ENCODE results near the gene MYO19.
"Not testable (repeated sequence)": the region's sequence is repeated elsewhere in the genome, so short reads cannot be mapped to it uniquely, and the experiment has no call there.

The MYO19 gene

DNA sequence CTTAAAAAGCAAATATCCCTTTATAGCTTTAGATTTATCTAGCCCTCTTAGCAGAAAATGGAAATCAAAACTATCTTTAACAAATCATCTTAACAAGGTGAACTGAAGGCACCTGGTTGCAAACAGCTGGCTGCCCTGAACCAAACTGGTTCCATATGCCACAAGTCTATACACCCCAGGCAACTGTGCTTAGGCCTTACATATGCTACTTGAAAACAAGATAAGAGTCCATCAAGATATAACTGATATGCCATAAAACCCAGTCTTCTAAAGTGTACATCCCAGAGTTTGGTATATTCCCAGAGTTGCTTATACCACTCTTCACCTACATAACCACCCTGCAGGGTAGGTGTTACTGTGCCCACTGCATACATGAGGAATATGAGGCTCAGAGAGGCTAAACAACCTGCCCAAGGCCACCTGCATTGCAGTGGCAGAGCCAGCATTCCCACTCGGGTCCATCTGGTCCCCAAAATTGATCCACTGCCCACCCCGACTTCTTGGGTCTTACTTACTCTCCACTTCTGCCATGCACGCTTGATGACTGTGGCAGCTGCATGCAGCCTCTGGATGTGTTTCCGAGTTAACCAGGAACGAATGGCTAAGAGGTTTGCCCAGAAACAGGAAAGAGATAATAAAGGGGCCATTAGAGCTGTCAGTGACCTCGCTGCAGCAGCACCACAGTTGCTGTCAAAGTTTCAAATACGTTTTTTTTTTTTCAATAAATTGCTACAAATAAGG is 35.9 kb downstream of the MYO19 start:
- no peak for DNase-seq (ENCODE audit: low spot score)

GRCh38 chr17:36498155-36498554 is 36.5 kb downstream of the MYO19 start:
- DNase-seq (ENCODE audit: low spot score), result no peak

GRCh38 chr17:36496018-36496789 is 38.5 kb downstream of the MYO19 start:
- no peak for DNase-seq (ENCODE audit: low spot score)

GRCh38 chr17:36495076-36495578 is 39.5 kb downstream of the MYO19 start:
- DNase-seq (ENCODE audit: low spot score), result no peak

DNA sequence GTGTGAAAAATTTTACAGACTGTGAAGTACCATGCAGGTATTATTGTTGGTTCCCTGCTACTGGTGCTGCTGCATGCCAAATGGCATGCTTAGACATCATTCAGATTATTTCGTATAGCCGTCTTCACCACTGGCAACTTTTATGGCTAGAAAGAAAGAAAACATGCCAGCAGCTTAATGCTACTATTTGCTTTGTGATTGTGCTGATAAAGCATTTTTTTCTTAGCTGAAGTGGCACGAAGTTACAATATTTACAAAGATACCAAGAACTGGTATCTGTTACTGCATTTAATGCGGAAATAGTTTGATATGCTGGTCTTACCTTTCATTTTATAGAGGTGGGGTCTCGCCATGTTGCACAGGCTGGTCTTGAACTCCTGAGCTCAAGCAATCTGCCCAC is 40.0 kb downstream of the MYO19 start:
- no peak for DNase-seq (ENCODE audit: low spot score)

DNA sequence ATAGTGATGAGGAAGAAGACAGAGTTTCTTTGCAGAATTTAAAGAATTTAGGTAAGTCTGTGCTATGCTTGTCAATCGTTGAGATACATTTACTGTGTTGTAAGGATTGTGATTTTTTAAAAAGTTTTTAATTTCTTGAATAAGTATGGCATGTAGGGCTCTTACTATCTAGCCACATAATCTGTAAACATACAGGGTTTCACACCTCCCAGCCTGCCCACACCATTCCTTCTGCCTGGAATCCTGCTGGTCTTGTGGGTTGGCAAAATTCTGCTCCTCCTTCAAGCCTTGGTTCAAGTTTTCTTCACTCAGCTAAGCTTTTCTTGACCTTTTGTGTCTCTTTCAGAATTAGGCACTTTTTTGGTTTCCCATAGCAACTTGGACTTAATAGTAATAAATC is 40.7 kb downstream of the MYO19 start:
- no peak for DNase-seq (ENCODE audit: low spot score)

DNA sequence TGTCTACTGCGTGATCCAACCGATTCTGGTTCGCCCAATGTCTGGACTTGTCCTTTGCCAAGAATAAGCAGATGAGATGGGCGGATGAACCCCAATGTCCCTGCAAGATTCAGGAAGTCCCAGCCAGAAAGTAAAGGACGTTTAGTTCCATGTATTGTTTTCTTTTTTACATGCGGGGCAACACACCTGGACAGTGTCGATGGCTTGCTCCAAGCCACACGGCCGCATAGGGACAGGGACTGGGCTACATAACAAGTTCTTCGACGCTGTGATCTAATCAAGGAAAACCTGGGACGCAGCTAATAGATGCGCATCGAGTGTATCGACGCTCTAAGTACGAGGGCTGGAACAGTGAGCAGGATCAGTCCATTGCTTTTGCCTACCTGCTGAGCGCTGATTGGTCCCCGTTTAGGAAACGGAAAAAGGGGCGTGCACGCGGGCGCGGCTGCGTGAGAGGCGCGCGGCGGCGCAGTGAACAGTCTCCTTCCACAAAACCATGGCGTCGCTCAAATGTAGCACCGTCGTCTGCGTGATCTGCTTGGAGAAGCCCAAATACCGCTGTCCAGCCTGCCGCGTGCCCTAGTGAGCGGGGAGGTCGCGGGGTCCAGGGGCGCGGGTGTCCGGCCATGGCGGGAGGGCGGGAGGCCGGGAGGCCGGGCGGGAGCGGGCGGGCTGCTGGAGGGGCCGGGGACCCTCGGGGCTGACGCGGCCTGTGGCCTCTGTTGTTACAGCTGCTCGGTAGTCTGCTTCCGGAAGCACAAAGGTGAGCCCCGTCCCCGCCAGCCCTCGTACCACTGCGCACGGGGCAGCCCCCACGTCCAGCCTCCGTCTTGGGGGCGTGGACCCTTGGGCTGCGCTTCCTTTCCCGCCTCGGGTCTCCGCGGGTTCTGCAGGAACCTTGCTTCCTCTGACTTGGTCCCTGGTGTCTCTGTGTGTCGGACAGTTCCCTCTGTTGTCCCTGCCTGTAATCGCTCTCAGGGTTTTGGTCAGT is 48.2 kb downstream of the MYO19 start, which contains the start of gene ZNHIT3:
ZNHIT3 (plus strand) TSS at position 478 of the 991 bp plus-strand sequence; CDS start at position 497, 19 bp downstream.
- peak; percentile 95 for DNase-seq (ENCODE audit: low spot score)

DNA sequence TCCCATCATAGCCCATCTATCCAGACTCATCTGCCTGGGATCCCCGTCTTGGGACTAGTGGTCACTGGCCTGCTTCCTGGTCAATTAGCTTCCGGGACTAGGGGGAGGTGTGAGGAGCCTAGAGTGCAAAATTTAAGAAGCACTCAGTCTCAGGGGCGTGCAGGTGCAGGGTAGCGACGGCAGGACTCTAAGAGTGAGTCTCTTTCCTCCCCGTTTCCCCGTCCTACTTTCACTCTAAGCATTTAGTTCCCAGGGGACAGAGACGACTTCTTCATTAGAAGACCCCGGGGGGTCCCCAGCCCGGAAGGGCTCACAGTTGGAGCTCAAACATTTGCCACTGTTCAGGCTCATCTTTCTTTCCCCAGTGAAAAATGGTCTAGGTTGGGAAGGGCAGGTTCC is 48.9 kb downstream of the MYO19 start:
- peak; percentile 56 for DNase-seq (ENCODE audit: low spot score)

GRCh38 chr17:36485027-36485426 is 49.6 kb downstream of the MYO19 start:
- no peak for DNase-seq (ENCODE audit: low spot score)

GRCh38 chr17:36484021-36484420 is 50.6 kb downstream of the MYO19 start:
- DNase-seq (ENCODE audit: low spot score), result not testable (repeated sequence)

- peak; percentile 77 for DNase-seq (ENCODE audit: low spot score)
Observed at GRCh38 chr17:36482611-36483504, 51.8 kb downstream of the MYO19 start.

- DNase-seq (ENCODE audit: low spot score), result no peak
Observed at GRCh38 chr17:36481829-36482228, 52.8 kb downstream of the MYO19 start.

GRCh38 chr17:36475346-36475970 is 59.2 kb downstream of the MYO19 start:
- no peak for DNase-seq (ENCODE audit: low spot score)

DNA sequence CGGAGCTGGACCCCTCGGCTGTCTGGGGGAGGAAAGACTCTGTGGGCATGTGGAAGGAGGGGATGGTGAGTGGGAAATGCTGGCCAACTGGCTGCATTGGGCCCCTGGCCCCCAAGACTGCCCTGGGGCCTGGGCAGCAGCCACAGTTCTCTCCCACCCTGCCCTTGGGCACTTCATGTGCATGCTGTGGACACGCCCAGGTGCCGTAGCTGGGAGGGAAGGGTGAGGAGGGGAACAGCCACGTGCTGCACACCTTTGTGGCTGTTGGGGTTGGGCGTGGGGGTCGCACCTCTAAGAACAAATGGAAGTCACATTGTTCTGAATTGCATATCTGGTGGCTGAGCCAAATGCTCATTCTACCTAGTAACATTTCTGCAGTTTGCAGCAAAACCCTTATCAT is 60.1 kb downstream of the MYO19 start:
- DNase-seq (ENCODE audit: low spot score), result no peak

- peak; percentile 50 for DNase-seq (ENCODE audit: low spot score)
Observed at GRCh38 chr17:36470499-36470898, 64.2 kb downstream of the MYO19 start.

DNA sequence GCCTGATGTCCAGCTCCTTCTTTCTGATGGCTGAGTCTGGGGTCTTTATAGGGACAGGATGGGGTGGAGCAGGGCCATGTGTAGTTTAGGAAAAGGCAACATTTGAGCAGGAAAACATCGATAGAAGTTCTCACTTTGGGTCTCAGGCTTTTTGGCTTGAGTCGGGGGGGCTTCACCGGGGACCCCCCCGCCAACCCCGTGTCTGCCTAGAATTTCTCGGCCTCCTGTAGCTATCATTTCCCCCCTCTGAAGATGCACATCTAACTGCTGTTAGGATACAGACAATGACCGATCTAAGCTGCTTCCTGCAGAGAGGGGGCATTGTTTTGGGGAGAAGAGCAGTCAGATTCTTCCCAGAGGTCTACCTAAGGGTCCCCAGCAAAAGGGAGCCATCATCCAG is 64.9 kb downstream of the MYO19 start:
- DNase-seq (ENCODE audit: low spot score), result no peak

GRCh38 chr17:36468903-36469635 is 65.6 kb downstream of the MYO19 start:
- DNase-seq (ENCODE audit: low spot score), result no peak

- no peak for DNase-seq (ENCODE audit: low spot score)
Observed at GRCh38 chr17:36464765-36465088, 69.9 kb downstream of the MYO19 start.

GRCh38 chr17:36463916-36464764 is 70.5 kb downstream of the MYO19 start:
- DNase-seq (ENCODE audit: low spot score), result no peak
